ENCODE measurements around the gene GAPDH.
"Not testable (repeated sequence)": the region's sequence is repeated elsewhere in the genome, so short reads cannot be mapped to it uniquely, and the experiment has no call there.

GAPDH gene

DNA sequence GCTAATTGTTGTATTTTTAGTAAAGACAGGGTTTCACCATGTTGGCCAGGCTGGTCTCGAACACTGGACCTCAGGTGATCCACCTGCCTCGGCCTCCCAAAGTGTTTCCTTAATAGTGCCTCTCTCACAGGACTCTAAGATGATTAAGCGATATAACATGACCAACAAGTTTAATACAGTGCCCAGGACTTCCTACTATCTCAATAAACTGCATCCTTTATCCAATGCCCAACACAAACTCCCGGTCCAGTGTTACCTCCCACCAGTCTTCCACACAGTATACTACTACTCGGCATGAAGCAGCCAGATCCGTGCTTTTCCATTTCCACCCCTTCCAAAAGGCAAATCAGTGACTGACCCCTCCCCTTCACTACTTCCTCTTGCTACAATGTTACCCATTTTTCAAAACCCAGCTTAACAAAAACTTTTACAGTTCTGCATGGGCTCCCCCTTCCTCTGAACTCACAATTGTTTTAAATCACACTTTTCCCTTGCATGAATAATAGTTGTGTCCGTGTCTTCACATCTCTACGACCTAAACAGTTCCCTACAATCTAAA, 32.9 kb downstream of the GAPDH start:
- DNase-seq = no peak

DNA sequence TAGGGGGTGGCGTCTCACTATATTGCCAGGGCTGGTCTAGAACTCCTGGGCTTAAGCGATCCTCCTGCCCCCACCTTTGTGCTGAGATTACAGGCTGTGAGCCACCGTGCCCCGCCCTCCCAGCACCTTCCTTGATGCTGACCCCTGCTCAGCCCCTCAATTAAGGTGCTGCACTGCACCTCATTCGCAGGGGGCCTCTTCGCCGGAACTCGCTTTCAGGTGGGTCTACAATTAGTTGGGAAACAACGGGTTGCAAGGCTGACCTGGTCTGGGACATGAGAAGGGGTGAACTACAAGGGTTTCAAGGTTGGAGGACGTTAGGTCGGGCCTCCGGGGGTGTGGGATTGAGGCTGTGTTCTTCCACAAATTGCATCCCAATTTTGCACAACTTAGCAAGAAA, 35.0 kb downstream of the GAPDH start:
- no peak for DNase-seq

DNA sequence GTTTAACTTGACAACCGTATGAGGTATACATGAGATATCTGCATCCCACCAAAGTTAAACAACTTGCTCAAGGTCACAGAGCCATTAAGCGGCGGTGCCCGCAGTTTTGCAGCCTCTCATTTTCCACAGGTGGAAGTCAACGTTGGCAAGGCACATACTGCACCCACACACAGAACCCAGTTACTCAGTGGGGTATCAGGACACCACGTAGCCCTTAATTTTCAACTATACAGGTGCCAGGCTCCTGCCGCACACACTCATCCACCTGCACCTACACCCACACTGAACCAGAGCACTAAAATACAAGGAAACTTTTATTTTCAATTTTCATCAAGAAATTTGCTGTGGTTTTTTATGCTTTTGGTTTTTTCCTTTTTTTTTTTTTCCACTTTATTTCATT, 35.5 kb downstream of the GAPDH start:
- DNase-seq = no peak

DNA sequence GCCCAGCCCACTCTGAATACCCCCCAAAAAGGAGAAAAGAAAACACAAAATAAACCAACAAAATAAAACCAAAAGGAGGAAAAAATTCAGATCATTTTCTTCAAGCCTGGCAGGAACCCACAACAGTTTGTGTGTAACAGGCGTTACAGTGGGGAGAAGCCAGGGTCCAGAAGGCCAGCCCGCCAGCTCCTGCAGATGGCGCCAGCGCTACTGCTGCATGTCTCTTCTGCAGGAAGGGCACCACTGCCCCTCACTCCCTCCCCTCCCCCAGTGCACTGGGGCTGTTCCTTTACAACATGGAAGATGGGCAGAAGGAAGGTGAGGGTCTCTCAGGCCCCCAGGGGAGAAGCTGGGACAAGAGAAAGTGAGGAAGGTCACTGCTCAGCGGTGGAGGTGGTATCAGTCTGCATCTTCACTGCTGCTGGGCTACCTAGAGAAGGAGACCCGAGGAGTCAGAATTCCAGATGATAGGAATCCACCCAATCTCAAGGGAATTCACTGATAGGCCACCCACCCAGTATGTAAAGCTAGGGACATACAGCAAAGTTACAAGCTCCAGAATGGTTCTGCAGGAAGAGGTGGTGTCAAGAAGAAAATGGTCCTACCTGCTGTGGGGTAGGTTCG, 36.1 kb downstream of the GAPDH start:
- DNase-seq = peak; percentile 66 to 68

DNA sequence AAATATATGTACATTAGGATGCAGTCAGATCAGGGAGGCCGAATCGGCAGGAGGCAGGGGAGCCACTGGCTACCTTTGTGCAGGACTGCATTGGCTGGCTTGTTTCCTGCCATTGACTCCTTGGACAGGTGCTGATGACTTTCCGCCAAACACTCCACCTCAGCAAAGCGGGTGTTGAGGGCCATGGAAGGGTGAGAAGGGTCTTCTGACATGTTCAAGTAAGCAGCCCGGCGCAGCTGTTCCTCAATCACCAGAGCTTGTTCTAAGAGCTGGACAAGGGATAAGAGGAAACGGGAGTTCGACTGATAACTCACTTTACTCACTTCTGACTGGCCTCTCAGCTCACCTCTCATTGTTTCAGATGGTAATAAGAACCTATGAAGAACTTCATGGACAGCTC, 38.7 kb downstream of the GAPDH start:
- DNase-seq = no peak

DNA sequence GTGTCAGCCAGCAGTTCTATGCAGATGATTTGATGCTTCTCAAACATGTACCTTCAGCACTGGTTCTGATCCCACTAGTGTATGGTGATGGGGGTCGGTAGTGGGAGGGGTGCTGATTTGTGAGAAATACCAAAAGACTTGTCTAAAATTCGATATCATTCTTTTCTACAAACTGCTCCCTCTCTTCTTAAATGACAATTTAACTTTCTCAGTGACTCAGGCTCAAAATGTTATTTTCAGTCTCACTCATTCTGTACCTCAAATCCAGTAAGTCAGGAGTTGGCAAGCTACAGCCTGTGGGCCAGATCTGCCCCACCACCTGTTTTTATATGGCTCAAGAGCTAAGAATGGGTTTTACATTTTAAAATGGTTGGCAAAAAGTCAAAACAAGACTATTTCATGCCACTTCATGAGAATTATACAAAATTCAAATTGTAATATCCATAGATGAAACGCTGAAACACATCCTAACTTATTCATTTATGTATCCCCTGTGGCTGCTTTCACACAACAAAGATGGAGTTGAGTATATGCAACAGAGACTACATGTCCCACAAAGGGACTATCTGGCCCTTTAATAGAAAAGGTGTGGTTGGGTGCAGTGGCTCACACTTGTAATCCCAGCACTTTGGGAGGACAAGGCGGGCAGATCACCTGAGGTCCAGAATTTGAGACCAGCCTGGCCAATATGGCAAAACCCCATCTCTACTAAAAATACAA, 40.4 kb downstream of the GAPDH start:
- DNase-seq = peak; percentile 48 to 56

DNA sequence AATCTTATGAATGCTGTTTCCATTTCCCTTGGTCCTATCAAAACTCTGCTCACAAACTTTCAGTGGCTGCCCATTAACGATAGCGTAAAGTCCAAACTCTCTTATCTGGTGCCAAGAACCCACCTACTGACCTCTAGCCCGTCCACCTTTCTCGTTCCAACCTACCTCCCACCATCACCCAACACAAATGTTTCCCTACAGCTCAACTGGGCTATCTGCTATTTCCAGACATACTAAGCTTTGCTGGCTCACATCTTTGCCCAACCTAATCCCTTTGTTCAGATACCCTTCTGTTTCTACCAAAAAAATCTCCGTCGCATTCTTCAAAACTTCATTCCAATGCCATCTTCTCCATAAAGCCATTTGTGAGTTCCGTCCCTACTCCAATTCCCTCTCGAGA, 41.3 kb downstream of the GAPDH start:
- DNase-seq = no peak

DNA sequence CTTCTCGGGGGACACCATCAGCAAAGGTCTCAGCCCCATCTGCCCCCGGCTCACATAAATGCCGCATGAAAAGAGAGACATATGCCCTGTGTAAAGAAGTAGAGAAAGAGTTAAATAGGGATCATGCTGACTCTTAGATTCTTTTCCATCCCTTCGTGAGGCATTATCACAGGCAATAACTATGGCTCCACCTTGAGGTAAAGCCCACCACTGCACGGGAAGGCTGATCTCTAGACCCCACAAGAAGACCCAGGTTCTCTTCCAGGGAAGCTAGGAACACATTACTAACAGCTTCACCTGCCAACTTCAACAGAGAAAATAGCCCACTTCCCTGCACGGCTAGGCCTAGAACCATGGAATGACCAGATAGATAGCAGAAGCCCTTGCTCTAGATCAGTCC, 47.9 kb downstream of the GAPDH start:
- no peak for DNase-seq

DNA sequence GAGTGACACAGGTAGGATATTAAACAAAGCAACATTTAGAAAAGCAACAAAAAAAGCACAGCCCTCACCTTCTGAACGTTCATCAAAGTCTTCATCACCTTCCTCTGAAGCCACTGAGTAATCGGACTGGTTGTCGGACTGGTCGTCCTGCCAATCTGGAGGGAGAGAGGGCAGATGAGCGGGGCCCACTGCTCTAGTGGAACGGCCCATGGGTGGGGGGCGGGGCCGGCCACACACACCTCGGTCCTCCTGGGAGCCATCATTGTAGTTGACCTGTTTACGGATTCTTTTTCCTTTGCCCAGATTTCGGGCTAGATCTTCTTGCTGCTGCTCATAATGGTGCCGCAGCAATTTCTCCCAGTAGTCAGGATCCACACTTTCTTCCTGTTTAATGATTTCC, 48.6 kb downstream of the GAPDH start:
- DNase-seq = no peak

DNA sequence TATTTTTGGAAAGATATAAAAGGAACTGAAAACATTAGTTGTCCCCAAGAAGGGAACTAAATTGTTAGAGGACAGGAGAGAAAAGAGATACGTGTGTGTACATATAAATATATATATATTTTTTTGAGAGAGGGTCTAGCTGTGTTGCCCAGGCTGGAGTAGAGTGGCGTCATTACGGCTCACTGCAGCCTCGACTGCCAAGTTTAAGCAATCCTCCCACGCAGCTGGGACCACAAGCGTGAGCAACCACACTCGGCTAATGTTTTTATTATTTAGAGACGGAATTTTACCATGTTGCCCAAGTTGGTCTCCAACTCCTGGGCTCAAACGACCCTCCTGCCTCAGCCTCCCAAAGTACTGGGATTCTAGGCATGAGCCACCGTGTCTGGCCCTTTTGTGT, 50.0 kb downstream of the GAPDH start:
- no peak for DNase-seq

DNA sequence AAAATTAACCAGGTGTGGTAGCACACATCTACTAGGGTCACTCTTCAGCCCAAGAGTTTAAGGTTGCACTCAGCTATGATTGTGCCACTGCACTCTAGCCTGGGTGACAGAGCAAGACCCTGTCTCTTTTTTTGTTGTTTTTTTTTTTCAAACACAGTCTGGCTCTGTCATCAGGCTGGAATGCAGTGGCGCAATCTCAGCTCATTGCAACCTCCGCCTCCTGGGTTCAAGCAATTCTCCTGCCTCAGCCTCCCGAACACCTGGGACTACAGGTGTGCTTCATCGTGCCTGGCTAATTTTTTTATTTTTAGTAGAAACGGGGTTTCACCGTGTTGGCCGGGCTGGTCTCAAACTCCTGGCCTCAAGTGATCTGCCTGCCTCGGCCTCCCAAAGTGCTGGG, 52.3 kb downstream of the GAPDH start:
- DNase-seq = not testable (repeated sequence)

Data from activated T-cell treated with anti-CD3 and anti-CD28 coated beads, Interleukin-2, amount 50 U/mL, for 48 hours (primary cell).